Breast epithelium (tissue), 3 donors: Measurements from ENCODE around the gene ROPN1B.
"Not testable (repeated sequence)": the region's sequence is repeated elsewhere in the genome, so short reads cannot be mapped to it uniquely, and the experiment has no call there.

ENCODE experiments used
- CTCF ChIP-seq, 3 donors: fragments of 450-650 bp; IDR thresholded peaks; one replicate each; pipeline ENCODE4 v1.5.1; 2016 to 2017; ENCODE audit warnings: antibody characterized with exemption in 3 of 3, mild to moderate bottlenecking in 3 of 3, moderate library complexity in 3 of 3
- POLR2A ChIP-seq: fragments of 450-650 bp; IDR thresholded peaks from one replicate; pipeline ENCODE4 v1.6.1; 2016; ENCODE audit warnings: antibody characterized with exemption, mild to moderate bottlenecking, moderate library complexity
- POLR2AphosphoS5 ChIP-seq, 3 donors: sonication (generic); formaldehyde crosslinking; IDR thresholded peaks; one replicate each; pipeline ENCODE4 v1.6.1; 2017; ENCODE audit warnings: antibody characterized with exemption in 3 of 3

- TF ChIP-seq CTCF (IDR thresholded peaks at IDR 0.05); POLR2AphosphoS5 (IDR thresholded peaks at IDR 0.05); POLR2A: not testable (repeated sequence)
Observed at GRCh38 chr3:125935252-125935874, 33.6 kb upstream of the ROPN1B start.
